Skeletal muscle tissue (tissue), 4 donors: Measurements from ENCODE around the gene TCP10L. TPM values are rescaled to one million over a fixed set of nuclear protein-coding genes. Genes with fewer than 3 reads are reported as not detected.

ENCODE experiments used
- H3K27ac ChIP-seq: one replicate; pipeline ENCODE4 v1.7.0; 2013; ENCODE audit warnings: mild to moderate bottlenecking, low read depth, low read length, inconsistent platforms
- H3K27me3 ChIP-seq, 3 donors: one replicate each; pipeline ENCODE4 v1.7.0; 2013; ENCODE audit warnings: low read length in 3 of 3; ENCODE audit not compliant: control insufficient read depth in 3 of 3, insufficient read depth in 3 of 3
- H3K36me3 ChIP-seq, 3 donors: one replicate each; pipeline ENCODE4 v1.7.0; 2013; ENCODE audit warnings: low read length in 3 of 3; ENCODE audit not compliant: control insufficient read depth in 3 of 3, insufficient read depth in 3 of 3
- H3K4me1 ChIP-seq, 3 donors: one replicate each; pipeline ENCODE4 v1.7.0; 2013; ENCODE audit warnings: low read length in 3 of 3, mild to moderate bottlenecking in 3 of 3; ENCODE audit not compliant: control insufficient read depth in 3 of 3, insufficient read depth in 3 of 3
- H3K4me3 ChIP-seq, 3 donors: one replicate each; pipeline ENCODE4 v1.7.0; 2013; ENCODE audit warnings: low read length in 3 of 3
- H3K9ac ChIP-seq, 3 donors: one replicate each; pipeline ENCODE4 v1.7.0; 2013; ENCODE audit warnings: low read length in 3 of 3, mild to moderate bottlenecking in 3 of 3, moderate library complexity in 2 of 3, low read depth in 1 of 3
- H3K9me3 ChIP-seq, 3 donors: one replicate each; pipeline ENCODE4 v1.7.0; 2013; ENCODE audit warnings: low read length in 3 of 3; ENCODE audit not compliant: control insufficient read depth in 3 of 3
- total RNA-seq: library from RNA; depleted of rRNA; stranded (reverse); fragments of >200 nt; gene quantifications from one replicate; pipeline ENCODE4 v1.2.3, GENCODE V29; 2014
- donor health status: Osteomylitis.

Gene TCP10L
- total RNA-seq, 1 donor from 2014 or later = not detected

- H3K27me3 ChIP-seq = no peaks in the 10 kb centered on the region
- no peak overlapping the region for H3K9ac ChIP-seq
- H3K36me3 ChIP-seq = no peaks in the 10 kb centered on the region
- no peaks in the 10 kb centered on the region for H3K9me3 ChIP-seq
- no peak overlapping the region for H3K4me3 ChIP-seq
- H3K27ac ChIP-seq = no peak overlapping the region
- H3K4me1 ChIP-seq = no peaks in the 10 kb centered on the region
Observed at GRCh38 chr21:32560896-32561295, 24.4 kb downstream of the TCP10L start.

DNA sequence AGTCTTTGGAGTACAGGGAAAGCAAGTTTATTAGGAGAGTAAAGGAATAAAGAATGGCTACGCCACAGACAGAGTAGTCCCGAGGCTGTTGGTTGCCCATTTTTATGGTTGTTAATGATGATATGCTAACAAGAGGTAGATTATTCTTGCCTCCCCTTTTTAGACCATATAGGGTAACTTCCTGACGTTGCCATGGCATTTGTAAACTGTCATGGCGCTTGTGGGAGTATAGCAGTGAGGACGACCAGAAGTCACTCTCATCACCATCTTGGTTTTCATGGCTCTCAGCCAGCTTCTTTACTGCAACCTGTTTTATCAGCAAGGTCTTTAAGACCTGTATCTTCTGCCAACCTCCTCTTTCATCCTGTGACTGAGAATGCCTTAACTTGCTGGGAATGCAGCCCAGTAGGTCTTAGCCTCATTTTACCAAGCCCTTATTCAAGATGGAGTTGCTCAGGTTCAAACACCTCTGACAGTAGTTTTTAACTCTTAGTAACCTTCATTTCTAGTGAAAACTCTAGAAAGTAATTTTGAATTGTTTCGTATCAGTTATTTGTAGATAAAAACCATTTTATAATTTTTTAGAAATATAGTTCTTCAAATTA, 26.2 kb downstream of the TCP10L start:
- Histone ChIP-seq H3K9ac (no peak overlapping the region), H3K4me3 (no peak overlapping the region), H3K9me3 (no peaks in the 10 kb centered on the region), H3K27me3 (no peaks in the 10 kb centered on the region), H3K36me3 (no peaks in the 10 kb centered on the region), H3K27ac (no peak overlapping the region), H3K4me1 (no peaks in the 10 kb centered on the region)

- H3K9me3 ChIP-seq = no peaks in the 10 kb centered on the region
- no peaks in the 10 kb centered on the region for H3K36me3 ChIP-seq
- H3K27me3 ChIP-seq = no peaks in the 10 kb centered on the region
- H3K4me1 ChIP-seq = no peaks in the 10 kb centered on the region
- no peak overlapping the region for H3K27ac ChIP-seq
- no peak overlapping the region for H3K4me3 ChIP-seq
- no peak overlapping the region for H3K9ac ChIP-seq
Observed at GRCh38 chr21:32558106-32558505, 27.2 kb downstream of the TCP10L start.

DNA sequence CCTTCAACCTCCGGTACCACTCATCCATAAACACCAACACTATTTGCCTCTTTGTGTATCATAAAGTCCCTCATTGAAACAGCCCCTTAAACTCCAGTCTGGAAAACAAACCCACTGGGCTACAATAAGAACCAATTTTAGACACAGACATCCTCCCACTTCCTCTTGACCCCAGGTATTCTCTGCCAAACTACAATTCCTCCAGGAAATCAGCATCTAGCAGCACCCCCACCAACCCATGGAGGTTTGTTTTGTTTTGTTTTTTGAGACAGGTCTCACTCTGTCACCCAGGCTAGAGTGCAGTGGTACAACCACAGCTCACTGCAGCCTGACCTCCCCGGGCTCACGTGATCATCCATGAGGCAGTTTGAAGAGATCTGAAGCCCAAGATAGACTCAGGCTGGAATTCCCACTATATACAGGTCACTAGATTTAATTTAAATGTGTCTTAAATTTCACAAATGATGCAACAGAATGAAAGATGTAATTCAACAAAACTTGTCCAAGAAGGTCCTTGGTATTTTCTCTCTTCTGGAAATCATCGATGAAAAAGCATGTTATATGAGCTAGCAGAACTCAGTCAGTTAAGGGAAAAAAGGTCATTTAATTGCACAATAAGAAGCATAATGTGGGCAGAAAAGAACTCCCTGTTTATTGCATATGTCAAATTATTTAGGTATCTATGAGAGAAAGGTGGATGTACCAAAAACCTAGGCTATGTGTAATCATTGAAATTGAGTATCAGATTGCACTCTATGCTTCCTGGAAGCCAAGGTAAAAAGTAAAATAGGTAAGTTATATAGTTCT, 30.3 kb downstream of the TCP10L start:
- H3K27me3 ChIP-seq = no peaks in the 10 kb centered on the region
- no peak overlapping the region for H3K4me3 ChIP-seq
- H3K27ac ChIP-seq = no peak overlapping the region
- no peaks in the 10 kb centered on the region for H3K9me3 ChIP-seq
- no peaks in the 10 kb centered on the region for H3K4me1 ChIP-seq
- H3K9ac ChIP-seq = no peak overlapping the region
- H3K36me3 ChIP-seq = no peaks in the 10 kb centered on the region

GRCh38 chr21:32549886-32550285, 35.4 kb downstream of the TCP10L start:
- no peak overlapping the region for H3K9ac ChIP-seq
- H3K27me3 ChIP-seq = no peaks in the 10 kb centered on the region
- no peaks in the 10 kb centered on the region for H3K4me1 ChIP-seq
- H3K36me3 ChIP-seq = no peaks in the 10 kb centered on the region
- no peaks in the 10 kb centered on the region for H3K9me3 ChIP-seq
- no peak overlapping the region for H3K4me3 ChIP-seq
- H3K27ac ChIP-seq = no peak overlapping the region

DNA sequence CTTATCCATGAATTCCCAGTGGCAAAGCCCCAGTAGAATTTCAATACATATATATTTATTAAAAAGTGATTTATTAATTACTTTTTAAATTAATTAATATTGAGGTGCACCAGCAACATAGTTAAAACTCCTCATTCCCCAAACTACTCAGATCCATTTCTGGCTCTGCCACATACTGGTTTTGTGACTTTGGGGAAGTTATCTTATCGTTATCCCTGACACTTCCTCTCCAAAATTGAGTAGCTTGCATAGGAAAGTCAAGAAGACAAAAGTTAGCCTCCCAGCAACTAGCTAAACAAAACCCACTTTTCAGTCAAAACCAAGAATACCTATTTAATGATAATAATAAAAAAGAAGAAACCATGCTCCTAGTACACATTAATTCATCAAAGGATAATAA, 35.9 kb downstream of the TCP10L start:
- H3K9me3 ChIP-seq = no peaks in the 10 kb centered on the region
- no peaks in the 10 kb centered on the region for H3K27me3 ChIP-seq
- no peak overlapping the region for H3K9ac ChIP-seq
- H3K36me3 ChIP-seq = no peaks in the 10 kb centered on the region
- H3K4me3 ChIP-seq = no peak overlapping the region
- no peak overlapping the region for H3K27ac ChIP-seq
- no peaks in the 10 kb centered on the region for H3K4me1 ChIP-seq

DNA sequence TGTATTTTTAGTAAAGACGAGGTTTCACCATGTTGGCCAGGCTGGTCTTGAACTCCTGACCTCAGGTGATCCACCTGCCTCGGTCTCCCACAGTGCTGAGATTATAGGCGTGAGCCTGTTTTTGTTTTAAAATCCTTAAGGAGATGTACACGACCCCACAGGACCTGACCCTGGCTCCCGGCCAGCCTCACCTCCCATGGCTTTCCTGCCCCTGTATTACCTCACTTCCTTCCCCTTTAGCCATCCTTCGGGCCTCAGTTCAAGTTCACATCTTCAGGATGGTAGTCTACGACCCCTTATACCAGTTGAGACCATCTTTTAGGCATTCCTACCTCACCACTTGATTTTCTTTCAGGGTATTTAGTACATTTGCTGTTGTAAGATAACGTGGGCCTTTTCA, 36.3 kb downstream of the TCP10L start:
- Histone ChIP-seq H3K9ac (no peak overlapping the region), H3K9me3 (no peaks in the 10 kb centered on the region), H3K4me1 (no peaks in the 10 kb centered on the region), H3K36me3 (no peaks in the 10 kb centered on the region), H3K27ac (no peak overlapping the region), H3K4me3 (no peak overlapping the region), H3K27me3 (no peaks in the 10 kb centered on the region)

GRCh38 chr21:32547018-32547417, 38.3 kb downstream of the TCP10L start:
- Histone ChIP-seq H3K4me3 (no peak overlapping the region), H3K9me3 (no peaks in the 10 kb centered on the region), H3K27ac (no peak overlapping the region), H3K36me3 (no peaks in the 10 kb centered on the region), H3K4me1 (no peaks in the 10 kb centered on the region), H3K27me3 (no peaks in the 10 kb centered on the region), H3K9ac (no peak overlapping the region)

GRCh38 chr21:32545948-32546441, 39.3 kb downstream of the TCP10L start:
- no peaks in the 10 kb centered on the region for H3K36me3 ChIP-seq
- H3K9ac ChIP-seq = no peak overlapping the region
- H3K4me1 ChIP-seq = no peaks in the 10 kb centered on the region
- no peak overlapping the region for H3K27ac ChIP-seq
- no peaks in the 10 kb centered on the region for H3K9me3 ChIP-seq
- H3K4me3 ChIP-seq = no peak overlapping the region
- H3K27me3 ChIP-seq = no peaks in the 10 kb centered on the region

DNA sequence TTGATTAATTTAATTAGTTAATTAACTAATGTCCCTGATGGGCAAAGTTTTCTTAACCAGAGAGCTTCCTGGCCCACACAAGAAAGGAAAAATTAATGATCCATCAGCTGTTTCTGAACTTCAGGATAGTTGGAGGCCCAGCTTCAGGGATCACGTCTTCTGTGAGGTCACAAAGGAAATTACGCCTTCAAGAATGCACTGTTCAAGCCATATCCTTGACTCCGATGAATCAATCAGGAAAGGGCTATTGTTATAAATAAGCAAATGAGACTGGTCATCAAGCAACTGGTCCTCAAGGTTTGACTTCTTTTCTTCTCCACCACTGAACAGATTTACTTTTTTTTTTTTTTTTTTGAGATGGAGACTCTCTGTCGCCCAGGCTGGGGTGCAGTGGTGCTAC, 40.6 kb downstream of the TCP10L start:
- no peaks in the 10 kb centered on the region for H3K27me3 ChIP-seq
- H3K27ac ChIP-seq = no peak overlapping the region
- no peak overlapping the region for H3K4me3 ChIP-seq
- H3K9me3 ChIP-seq = no peaks in the 10 kb centered on the region
- no peaks in the 10 kb centered on the region for H3K36me3 ChIP-seq
- no peaks in the 10 kb centered on the region for H3K4me1 ChIP-seq
- no peak overlapping the region for H3K9ac ChIP-seq
